OCI-LY3 (cell line): ENCODE measurements around the gene ADCY3.

Experiments used
- EZH2phosphoT487 ChIP-seq: fragments of 200-600 bp; shearing (Covaris generic); IDR thresholded peaks from 2 replicates; pipeline ENCODE4 v1.6.1; 2018; ENCODE audit warnings: antibody characterized with exemption, mixed run types, low read depth
- TF ChIP-seq, protein P1 (sequence below): fragments of 200-600, 300-600 bp; sonication (generic); IDR thresholded peaks from 2 replicates; pipeline ENCODE4 v1.5.1; 2014; ENCODE audit warnings: antibody characterized with exemption, low read length, low read depth

DNA sequence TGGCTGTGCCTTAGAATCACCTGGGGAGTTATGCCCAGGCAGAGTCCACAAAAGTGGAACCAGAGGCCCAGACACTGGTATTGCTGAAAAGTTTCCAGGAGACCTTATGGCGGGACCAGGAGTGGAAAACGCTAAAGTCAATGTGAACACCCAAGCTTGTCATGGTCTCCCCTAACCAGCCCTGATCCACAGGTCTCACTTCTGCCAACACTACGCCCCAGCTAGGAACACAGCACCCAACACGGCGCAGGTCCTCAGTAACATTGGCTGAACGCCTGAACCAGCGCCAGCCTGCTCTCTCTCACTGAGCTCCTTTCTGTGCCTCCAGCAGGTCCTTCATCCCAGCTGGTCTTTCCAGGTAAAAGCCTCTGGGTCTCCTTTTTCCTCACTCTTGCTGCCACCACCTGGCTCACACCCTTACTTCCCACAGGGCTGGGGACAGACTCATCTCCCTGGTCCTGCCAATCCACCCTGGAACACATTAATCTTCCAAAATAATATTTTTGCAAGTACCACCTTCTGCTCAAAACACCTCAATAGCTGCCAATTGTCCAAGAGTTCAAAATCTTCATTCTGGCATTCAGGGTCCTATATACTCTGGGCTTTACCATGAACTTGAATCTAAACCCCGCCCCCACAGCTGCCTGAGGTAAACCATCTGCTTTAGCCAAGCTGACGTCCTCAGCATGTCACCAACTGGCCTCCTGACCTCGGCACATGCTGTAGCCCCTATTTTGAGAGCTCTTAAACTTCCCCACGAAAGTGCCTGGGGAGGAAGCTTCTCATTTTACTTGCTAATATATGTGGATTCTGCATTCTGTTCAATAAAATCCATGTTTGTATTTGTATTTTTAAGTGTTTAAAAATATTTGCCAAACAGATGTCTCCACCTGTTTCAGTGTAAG is 34.6 kb downstream of the ADCY3 start:
- TF ChIP-seq, protein P1, sequence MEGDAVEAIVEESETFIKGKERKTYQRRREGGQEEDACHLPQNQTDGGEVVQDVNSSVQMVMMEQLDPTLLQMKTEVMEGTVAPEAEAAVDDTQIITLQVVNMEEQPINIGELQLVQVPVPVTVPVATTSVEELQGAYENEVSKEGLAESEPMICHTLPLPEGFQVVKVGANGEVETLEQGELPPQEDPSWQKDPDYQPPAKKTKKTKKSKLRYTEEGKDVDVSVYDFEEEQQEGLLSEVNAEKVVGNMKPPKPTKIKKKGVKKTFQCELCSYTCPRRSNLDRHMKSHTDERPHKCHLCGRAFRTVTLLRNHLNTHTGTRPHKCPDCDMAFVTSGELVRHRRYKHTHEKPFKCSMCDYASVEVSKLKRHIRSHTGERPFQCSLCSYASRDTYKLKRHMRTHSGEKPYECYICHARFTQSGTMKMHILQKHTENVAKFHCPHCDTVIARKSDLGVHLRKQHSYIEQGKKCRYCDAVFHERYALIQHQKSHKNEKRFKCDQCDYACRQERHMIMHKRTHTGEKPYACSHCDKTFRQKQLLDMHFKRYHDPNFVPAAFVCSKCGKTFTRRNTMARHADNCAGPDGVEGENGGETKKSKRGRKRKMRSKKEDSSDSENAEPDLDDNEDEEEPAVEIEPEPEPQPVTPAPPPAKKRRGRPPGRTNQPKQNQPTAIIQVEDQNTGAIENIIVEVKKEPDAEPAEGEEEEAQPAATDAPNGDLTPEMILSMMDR = no peak
- no peak for TF ChIP-seq EZH2phosphoT487
